Ishikawa (cell line): ENCODE measurements around the gene EVX2.

Source experiments
- CEBPB ChIP-seq: IDR thresholded peaks from 2 replicates; pipeline ENCODE4 v1.6.1; 2012
- CREB1 ChIP-seq: IDR thresholded peaks from 2 replicates; pipeline ENCODE4 v1.6.1; 2012; ENCODE audit warnings: low read depth
- EGR1 ChIP-seq: IDR thresholded peaks from 2 replicates; pipeline ENCODE4 v1.6.1; 2012
- EP300 ChIP-seq: IDR thresholded peaks from 2 replicates; pipeline ENCODE4 v1.6.1; 2012; ENCODE audit warnings: borderline replicate concordance
- FOXM1 ChIP-seq: IDR thresholded peaks from 2 replicates; pipeline ENCODE4 v1.6.1; 2012; ENCODE audit warnings: low read depth, borderline replicate concordance
- MAX ChIP-seq: IDR thresholded peaks from 2 replicates; pipeline ENCODE4 v1.6.1; 2012
- NFIC ChIP-seq: IDR thresholded peaks from 2 replicates; pipeline ENCODE4 v1.6.1; 2012
- RAD21 ChIP-seq: IDR thresholded peaks from 2 replicates; pipeline ENCODE4 v1.6.1; 2012; ENCODE audit warnings: low read depth
- REST ChIP-seq: IDR thresholded peaks from 2 replicates; pipeline ENCODE4 v1.6.1; 2012; ENCODE audit warnings: low read depth, mild to moderate bottlenecking
- TAF1 ChIP-seq: IDR thresholded peaks from 2 replicates; pipeline ENCODE4 v1.6.1; 2012; ENCODE audit warnings: low read depth, mild to moderate bottlenecking
- TCF12 ChIP-seq: IDR thresholded peaks from 2 replicates; pipeline ENCODE4 v1.6.1; 2012; ENCODE audit warnings: low read depth
- TEAD4 ChIP-seq: IDR thresholded peaks from 2 replicates; pipeline ENCODE4 v1.6.1; 2012
- USF1 ChIP-seq: IDR thresholded peaks from 2 replicates; pipeline ENCODE4 v1.6.1; 2012
- YY1 ChIP-seq: IDR thresholded peaks from 2 replicates; pipeline ENCODE4 v1.6.1; 2012; ENCODE audit warnings: low read depth
- ZBTB7A ChIP-seq: IDR thresholded peaks from 2 replicates; pipeline ENCODE4 v1.6.1; 2012; ENCODE audit warnings: low read depth

Gene EVX2

GRCh38 chr2:176112375-176113302 is 28.9 kb upstream of the EVX2 start:
- TF ChIP-seq TAF1 (no peak), REST (no peak), EGR1 (no peak), ZBTB7A (no peak), USF1 (no peak), TEAD4 (no peak)

GRCh38 chr2:176111846-176112374 is 28.1 kb upstream of the EVX2 start:
- TF ChIP-seq EGR1 (no peak), REST (no peak), ZBTB7A (no peak), YY1 (no peak), TCF12 (no peak), CREB1 (no peak), EP300 (no peak), TAF1 (no peak), MAX (no peak), NFIC (no peak), RAD21 (no peak), USF1 (no peak), CEBPB (no peak), FOXM1 (no peak), TEAD4 (no peak)

- TF ChIP-seq RAD21 = peak; percentile 43; the same call in 1 of the 2 replicates
- no peak for TF ChIP-seq USF1
Measured at GRCh38 chr2:176111309-176111663, 27.5 kb upstream of the EVX2 start.

GRCh38 chr2:176110415-176111308 is 26.9 kb upstream of the EVX2 start:
- TF ChIP-seq FOXM1 = no peak
- no peak for TF ChIP-seq REST
- no peak for TF ChIP-seq NFIC
- no peak for TF ChIP-seq YY1
- TF ChIP-seq USF1 = no peak
